GM21390 (cell line): ENCODE measurements around the gene INO80C.
"Not testable (repeated sequence)": the region's sequence is repeated elsewhere in the genome, so short reads cannot be mapped to it uniquely, and the experiment has no call there.

Source experiments
- ATAC-seq: cut with Tn5 transposase; IDR thresholded peaks from one replicate; pipeline ENCODE4 v1.9.1; 2021; ENCODE audit not compliant: unreplicated experiment

INO80C gene

DNA sequence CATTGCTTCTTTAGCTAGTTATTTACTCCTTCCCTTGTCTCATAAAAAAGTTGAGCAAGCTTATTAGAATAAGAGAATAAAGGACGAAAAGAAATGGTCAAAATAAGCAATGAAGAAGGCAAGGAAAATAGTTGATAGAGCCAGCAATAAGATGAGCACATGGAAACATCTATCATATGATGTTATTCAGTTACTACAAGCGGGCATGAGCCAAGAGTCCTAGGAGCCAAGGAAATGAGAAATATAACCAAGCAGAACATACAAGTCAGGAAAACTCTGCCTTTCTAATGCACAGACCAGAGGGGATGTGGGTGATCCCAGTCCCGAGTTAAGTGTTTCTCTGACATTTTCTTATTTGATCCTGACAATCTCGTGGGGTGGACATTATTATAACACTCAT, 33.9 kb downstream of the INO80C start:
- no peak for ATAC-seq

DNA sequence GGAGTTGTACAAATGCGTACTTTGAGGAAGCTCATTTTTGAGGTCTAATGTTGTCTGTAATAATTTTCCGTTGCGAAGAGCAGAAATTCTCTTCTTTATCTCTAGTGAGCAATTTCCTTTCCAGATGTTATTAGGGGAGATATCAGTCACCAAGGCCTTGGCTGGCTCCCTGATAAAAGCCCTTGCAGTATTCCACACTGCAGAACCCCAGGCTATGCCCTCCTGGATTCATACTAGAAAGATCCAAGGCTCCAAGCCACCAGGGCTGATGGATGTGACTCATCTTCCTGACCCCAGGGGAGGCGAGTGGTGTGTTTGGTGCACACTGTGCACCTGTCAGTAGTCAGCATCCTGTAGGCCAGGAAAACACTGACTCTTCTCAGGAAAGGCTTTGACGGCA, 34.7 kb downstream of the INO80C start:
- ATAC-seq: no peak

DNA sequence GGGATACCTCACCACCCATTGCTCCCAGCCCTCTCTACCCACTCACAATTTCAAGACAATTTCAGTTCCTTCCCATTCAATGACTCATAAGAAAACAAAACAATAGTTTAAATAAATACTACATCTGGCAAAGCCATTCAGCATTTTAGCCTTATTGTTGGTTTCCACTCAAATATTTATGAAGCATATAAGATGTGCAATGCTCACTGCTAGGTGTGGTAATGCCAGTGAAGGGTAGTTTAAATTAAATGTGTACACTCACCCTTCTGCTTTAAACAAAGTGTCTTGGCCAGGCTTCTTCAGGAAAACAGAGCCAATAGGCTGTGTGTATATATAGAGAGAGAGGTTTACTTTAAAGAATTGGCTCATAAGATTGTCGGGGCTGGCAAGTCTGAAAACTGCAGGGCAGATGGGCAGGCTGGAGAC, 37.0 kb downstream of the INO80C start:
- ATAC-seq: no peak

DNA sequence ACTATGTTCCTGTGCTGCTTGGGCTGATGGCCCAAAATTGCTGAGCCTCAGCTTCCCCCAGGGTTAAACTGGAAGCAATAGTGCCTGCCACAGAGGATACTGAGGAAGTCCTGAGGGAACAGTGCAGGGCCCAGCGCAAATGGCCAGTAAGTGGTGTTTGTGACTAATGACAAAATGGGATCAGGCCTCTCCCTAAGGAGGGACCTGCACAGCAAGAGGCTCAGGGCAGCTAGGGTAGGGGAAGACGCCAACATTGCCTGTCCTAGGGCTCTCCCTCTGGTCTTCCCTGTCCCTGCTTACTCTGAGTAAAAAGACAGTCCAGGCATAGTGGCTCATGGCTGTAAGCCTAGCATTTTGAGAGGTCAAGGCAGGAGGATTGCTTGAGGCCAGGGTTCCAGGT, 37.8 kb downstream of the INO80C start:
- no peak for ATAC-seq

DNA sequence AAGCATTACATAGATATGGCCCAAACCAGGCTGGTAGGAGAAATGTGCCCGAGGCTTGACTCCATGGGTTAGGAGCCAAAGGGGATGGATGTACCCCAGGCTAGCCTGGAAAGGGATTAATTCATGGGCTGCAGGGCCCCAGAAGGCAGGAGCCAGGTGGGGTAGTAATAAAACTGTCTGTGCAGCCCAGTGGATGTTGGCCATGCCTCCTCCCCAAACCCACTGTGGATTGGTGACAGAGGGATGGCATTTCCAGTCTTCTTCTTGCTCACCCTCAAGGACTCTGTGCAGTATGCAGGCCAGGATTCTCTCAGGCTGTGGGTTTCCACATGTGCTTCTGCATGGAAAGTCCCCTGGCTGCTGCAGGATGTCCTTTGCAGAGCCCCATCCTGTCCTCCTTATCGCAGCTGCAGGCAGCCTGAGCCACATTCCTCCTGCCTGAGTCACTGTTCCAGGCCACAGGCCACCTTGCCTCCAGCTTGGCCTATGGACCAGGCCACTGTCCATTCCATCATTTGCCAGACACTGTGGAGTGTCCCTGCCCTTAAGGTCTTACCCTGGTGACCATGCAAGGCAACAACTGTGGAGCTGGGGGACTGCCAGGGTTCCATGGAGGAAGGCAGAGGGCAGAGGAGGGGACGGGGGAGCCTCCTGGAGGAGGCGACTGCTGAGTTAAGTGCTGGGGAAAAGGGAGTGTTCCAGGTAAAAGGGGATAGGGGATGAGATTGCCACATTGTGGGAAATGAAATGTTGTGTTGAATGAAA, 38.9 kb downstream of the INO80C start:
- ATAC-seq: no peak

DNA sequence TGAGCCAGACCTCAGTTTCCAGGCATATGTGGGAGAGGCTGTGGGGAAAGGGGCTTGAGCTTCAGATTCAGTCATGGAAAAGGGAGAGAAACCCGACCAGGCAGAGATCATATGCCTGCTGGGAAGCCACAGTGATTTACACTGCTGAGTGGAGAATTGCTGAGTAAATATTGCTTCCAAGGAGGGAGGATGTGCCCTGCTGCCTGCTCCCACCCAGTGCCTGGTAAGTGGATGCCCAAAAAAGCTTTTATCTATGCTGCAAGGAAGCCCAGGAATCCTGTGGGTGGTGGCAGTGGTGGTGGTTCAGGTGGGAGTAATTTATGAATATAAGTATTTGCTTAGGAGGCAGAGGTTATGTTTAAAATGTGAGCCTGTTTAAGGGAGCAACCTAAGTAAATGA, 39.5 kb downstream of the INO80C start:
- no peak for ATAC-seq

DNA sequence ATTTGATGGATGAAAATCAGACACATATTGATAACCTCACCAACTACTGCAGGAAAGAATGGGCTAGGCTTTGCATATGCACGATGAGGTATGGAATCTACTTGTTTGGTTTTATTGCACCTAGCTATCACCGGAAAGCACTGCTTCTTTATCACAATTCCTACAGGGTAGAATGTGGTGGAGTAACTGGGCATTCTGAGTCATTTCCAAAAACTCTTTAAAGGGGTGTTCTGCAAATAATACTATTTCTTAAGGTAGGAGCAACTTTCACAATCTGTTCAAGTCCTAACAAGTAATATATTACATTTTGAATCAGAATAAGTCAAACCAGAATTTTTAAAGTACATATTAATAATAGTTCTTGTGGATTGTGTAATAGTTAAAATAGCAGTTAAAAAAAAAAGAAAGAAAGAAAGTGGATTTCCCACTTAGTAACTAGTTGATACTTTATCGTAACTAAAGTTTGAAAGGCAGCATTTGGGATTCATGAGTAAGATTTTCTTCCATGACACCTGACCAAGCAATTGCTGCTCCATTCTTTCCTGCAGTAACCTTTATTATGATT, 40.5 kb downstream of the INO80C start:
- no peak for ATAC-seq

DNA sequence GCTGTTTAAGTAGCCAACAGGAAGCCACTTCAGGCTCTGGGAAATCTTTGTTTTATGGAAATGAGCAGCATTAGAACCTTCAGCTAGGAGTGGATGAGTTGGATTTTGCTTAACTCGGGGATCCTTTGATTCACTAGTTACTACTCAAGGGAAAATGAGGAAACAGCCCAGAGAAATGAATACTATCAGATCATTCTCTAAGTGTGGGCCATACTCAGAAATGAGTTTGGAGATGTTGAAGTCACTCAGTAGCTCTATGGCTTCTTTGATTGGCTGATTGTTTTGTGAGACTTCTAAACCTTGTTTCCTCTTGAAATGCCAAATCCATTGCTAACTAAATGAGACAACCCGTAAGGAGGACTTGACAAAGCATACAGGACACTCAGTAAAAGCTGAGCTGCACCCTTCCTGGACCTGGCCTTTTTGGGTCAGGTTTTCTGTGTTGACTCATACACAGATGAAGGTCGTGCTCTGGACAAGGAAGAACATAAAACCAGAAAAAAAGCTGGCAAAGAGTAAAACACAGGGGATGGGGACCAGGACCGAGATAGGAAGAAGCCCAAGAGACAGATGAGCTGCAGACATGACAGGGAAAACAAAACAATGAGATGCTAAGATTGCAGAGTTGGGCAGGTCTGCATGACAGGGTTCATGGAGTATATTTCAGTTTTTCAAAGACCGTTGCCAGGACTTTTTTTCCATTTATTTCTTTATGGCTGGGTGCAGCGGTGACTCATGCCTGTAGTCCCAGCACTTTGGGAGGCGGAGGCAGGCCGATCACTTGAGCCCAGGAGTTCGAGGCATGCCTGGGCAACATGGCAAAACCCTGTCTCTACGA, 41.6 kb downstream of the INO80C start:
- ATAC-seq: no peak

DNA sequence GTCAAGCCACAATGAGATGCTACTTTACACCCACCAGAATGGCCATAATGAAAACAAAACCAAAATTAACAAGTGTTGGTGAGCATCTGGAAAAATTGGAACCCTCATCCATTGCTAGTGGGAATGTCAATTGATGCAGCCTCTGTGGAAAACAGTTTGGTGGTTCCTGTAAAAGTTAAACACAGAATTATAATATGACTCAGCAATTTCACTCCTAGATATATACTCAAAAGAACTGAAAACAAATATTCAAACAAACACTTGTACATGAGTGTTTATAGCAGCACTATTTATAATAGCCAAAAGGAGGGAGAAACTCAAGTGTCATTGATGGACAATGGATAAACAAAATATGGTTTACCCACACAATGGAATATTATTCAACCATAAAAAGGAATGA, 43.0 kb downstream of the INO80C start:
- no peak for ATAC-seq

DNA sequence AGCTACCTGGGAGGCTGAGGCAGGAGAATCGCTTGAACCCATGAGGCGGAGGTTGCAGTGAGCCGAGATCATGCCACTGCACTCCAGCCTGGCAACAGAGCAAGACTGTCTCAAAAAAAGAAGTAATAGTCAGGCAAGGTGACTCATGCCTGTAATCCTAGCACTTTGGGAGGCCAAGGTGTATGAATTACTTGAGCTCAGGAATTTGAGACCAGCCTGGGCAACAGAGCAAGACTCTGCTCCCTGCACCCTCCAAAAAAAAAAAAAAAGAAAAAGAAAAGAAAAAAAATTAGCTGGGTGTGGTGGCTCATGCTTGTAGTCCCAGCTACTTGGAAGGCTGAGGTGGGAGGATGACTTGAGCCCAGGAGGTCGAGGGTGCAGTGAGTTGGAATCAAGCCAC, 44.7 kb downstream of the INO80C start:
- not testable (repeated sequence) for ATAC-seq

DNA sequence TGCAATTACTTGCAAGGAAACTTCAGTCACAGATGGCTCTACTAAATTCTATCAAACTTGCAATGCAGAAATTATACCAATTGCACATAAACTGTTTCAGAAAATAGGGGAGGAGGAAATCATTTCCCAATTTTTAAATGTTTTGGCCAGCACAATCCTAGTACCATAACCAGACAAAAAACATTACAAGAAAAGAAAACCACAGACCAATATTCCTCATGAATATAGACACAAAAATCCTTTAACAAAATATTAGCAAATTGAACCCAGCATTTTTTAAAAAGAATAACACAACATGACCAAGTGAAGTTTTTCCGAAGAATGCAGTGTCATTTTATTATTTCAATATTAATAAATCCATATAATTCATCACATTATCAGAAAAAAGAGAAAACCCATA, 45.8 kb downstream of the INO80C start:
- no peak for ATAC-seq

DNA sequence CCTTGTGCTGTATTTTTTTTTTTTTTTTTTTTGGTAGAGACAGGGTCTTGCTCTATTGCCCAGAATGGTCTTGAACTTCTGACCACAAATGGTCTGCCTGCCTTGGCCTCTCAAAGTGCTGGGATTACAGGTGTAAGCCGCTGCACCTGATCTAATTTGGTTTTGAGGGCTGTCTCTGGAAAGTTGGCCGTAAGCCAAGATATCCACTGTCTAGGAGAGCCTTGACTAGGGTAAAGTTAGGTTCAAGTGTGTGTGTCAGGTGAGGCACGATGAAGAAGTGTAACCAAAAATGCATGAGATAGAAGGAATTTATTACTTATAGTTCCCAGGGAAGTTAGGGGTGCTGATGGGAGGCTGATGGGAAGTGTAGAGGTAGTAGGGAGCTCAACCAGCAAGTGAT, 46.7 kb downstream of the INO80C start:
- no peak for ATAC-seq

DNA sequence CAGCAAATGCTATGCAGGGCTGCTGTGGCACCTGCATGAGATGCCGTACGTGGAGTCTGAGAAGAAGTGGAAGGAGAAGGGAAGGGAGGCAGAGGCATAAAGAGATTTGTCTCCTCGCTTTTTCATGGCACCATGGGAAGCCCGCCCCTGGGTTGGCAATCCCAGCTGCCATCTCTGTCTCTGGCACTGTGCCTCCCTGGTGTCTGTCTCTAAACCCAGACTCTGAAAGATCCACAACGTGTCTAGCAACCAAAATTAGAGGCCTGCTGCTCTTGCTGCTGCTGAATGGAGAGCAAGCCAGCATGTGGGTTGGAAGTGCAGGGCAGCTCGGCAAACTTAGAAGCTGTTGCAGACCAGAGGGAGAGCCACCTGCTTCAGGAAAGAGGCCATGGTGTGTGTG, 53.1 kb downstream of the INO80C start:
- no peak for ATAC-seq

DNA sequence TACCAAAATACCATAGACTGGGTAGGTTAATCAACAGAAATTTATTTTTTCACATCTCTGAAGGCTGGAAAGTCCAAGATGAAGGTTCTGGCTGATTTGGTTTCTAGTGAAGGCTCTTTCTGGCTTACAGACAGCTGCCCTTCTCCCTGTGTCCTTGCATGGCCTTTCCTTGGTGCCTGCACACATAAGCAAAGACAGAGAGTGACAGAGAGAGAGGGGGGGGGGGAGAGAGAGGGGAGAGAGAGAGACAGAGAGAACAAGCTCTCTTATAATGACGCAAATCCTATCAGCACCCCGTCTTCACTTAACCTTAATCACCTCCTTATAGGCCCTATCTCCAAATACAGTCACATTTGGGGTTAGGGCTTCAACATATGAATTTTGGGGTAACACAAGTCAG, 53.9 kb downstream of the INO80C start:
- no peak for ATAC-seq

DNA sequence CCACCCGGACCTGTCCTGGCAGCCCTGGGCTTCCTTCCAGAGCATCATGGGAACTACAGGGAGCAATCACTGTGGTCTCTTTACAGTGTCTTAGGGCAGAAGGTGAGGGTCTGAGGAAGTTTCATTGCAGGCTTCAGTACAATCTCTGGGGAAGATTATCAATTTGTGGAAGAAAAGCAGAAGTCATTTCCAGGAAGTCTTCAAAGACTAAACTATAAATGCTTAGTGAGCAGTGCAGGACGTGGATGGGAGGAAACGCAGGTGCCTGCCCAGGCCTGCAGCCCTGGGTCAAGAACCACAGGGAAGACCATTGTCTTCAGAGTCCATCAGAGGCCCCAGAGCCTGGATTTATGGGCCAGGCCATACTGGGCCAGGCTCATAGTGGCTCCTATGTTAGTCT, 54.3 kb downstream of the INO80C start:
- ATAC-seq: no peak

DNA sequence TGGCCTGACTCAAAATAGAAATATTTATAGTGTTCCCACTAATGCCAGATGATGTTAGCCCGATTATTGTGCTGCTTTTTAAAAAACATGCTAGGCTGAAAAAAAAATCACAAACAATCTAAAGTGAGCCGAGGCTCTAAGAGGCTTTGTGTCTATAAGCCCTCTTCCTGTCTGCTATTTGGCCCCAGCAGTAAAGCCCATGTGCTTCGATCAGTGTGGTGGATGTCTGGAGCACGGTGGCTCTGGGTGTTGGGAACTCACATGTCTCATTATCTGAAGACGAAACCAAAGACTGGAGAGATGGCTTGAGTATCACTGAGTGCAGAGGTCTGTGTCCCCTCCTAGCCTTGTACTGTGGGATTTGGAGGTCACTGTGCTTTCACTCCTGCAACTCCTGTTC, 55.1 kb downstream of the INO80C start:
- ATAC-seq: no peak

DNA sequence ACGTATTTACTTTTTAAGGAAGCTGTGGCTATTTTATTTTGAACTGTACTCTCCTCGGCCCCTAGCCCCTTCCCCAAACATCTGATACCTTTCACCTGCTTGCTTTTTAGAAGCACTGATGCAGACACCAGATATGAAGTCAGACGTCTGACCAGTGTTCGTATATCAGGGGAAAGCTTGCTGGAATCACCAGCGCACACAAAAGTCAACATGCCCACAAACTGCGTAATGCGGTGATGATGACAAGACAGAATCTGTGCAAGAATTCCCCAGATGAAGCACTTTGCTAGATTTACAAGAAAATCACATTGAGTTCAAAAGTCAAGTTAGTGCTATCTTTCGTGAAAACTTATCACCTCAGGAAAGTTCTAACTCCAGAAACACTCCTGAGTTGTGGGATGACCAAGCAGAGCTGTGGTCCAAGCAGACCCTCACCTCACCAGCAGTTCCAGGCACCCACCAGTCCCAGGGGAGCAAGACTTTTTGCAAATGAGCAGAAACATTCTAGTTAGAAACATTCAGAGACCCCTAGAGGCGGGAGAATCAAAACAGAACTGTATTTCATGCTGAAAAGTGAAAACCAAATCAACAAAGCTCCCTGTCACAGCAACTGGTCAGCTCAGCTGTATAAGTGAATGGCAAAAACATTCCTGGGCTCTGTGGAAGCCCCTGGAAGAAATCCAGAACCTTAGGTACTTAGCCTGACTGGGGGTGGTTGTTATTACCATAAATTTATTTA, 55.7 kb downstream of the INO80C start:
- ATAC-seq: no peak

DNA sequence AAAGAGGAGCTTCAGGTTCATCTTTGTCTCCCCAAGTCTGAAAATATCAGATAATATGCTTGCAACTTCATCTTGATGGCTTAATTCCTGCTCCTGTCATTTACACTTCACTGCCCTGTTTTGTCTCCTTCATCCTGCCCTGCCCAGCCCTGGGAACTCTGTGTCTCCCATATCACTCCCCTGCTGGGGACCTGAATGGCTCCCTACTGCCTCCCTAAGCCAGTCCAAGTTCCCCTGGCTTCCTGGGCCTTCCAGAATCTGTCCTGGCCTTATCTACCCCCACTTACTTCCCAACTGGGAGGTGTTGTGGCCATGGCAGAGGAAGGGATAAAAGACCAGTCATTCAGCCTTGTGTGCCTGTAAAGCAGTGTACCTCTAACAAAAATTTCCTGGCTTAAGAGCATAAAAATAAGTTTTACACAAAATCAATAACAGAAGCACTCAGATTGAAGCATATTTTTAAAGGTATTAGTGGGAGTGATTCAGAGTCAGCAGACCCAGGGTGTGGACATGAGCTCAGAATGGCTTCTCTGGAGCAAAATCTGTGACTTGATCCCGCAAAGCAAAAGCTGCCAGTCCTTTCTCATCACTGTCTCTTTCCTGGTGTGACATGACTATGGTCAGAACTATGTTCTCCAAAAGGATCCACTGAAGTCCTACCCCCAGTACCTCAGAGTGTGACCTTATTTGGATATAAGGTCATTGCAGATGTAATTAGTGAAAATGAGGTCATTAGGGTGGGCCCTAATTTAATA, 59.1 kb downstream of the INO80C start:
- ATAC-seq: no peak

DNA sequence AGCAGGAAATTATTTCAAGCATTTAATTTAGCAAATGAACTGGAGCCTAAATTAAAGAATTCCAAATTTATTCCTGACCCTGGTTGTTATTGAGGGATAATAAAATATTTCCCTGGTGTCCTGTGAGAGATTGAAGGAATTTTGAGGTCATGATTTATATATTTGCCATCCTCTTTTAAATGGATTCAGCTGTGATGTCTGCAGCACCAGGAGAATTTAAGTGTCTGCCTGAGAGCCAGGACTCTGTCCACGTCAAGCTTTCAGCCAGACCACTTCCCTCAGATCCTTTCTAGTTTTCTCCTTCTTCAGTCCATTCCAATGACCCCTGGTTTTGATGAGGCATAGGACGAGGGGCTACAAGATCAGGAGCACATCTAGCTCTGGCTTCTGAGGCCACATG, 59.9 kb downstream of the INO80C start:
- ATAC-seq: no peak

DNA sequence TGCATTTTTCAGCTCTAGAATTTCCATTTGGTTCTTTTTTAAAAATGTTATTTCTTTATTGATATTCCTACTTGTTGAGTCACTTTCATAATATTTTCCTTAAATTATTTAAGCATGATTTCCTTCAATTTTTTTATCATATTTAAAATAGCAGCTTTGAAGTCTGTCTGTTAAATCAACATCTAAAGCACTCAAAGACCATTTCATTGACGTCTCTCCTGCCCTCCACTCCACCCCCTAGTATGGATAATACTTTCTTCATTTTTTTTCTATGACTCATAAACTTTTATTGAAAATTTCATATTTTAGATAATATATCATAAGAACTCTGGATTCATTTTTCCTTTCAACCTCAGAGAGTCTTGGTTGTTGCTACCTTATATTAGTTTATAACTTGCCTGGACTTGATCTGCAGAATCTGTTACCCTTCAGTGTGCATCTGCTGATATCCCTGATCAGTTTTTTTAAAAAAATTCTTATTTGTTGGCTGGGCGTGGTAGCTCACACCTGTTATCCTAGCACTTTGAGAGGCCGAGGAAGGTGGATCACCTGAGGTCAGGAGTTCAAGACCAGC, 61.6 kb downstream of the INO80C start:
- ATAC-seq: no peak
